H1 (cell line): ENCODE measurements around the gene APOBEC3G. TPM values are rescaled to one million over a fixed set of nuclear protein-coding genes. Genes with fewer than 3 reads are reported as not detected.
A peak's percentile ranks its signal among the peaks of the same experiment; 100 is the strongest.

ENCODE experiments used
- CTCF ChIA-PET: fragments of 300-600 bp; sonication (Branson Sonifier 250); formaldehyde crosslinking; loops from one replicate; lab custom pipeline; 2021; ENCODE audit not compliant: partially characterized antibody; lab: Charles Lee
- POLR2A ChIA-PET: fragments of 300-600 bp; sonication (Branson Sonifier 250); formaldehyde crosslinking; loops from one replicate; lab custom pipeline; 2021; ENCODE audit warnings: inconsistent platforms; ENCODE audit not compliant: partially characterized antibody; lab: Charles Lee
- DNase-seq, 2 experiments: peaks; one replicate each; pipeline versions ENCODE4 v3.0.0 to v3.0.0-alpha.2; 2010 to 2022; ENCODE audit warnings: low spot score in 2 of 2, low read depth in 1 of 2, mixed read lengths in 1 of 2
- FAIRE-seq: peaks from 2 replicates; lab custom pipeline; 2011; peaks lifted over from hg19 to GRCh38; lab: Jason Lieb, UNC
- H2AFZ ChIP-seq: 2 replicates; pipeline ENCODE4 v1.8.1; 2012; ENCODE audit warnings: low read length, inconsistent platforms
- H2AK5ac ChIP-seq: 2 replicates; pipeline ENCODE4 v1.6.1; 2013; ENCODE audit warnings: low read depth, low read length
- H2BK120ac ChIP-seq: replicated peaks from 2 replicates; pipeline ENCODE3; 2013; ENCODE audit warnings: low read depth, low read length, inconsistent platforms
- H2BK12ac ChIP-seq: 2 replicates; pipeline ENCODE4 v1.6.1; 2013; ENCODE audit warnings: low read depth, low read length
- H2BK15ac ChIP-seq: 2 replicates; pipeline ENCODE4 v1.6.1; 2013; ENCODE audit warnings: low read length
- H2BK20ac ChIP-seq: 2 replicates; pipeline ENCODE4 v1.6.1; 2013; ENCODE audit warnings: low read length
- H2BK5ac ChIP-seq: 2 replicates; pipeline ENCODE4 v1.6.1; 2013; ENCODE audit warnings: low read depth, low read length
- H3K14ac ChIP-seq: 2 replicates; pipeline ENCODE4 v1.6.1; 2013; ENCODE audit warnings: inconsistent platforms; ENCODE audit not compliant: insufficient read length
- H3K18ac ChIP-seq: 2 replicates; pipeline ENCODE4 v1.6.1; 2013; ENCODE audit warnings: low read length; ENCODE audit errors: extremely low read depth
- H3K23ac ChIP-seq: 2 replicates; pipeline ENCODE4 v1.6.1; 2013; ENCODE audit warnings: inconsistent platforms; ENCODE audit not compliant: insufficient read length
- H3K23me2 ChIP-seq: 2 replicates; pipeline ENCODE4 v1.6.1; 2013; ENCODE audit warnings: low read depth, low read length
- H3K27ac ChIP-seq: 2 replicates; pipeline ENCODE4 v1.6.1; 2011; ENCODE audit warnings: low read depth, low read length, inconsistent platforms
- H3K27me3 ChIP-seq, 4 experiments: replicated peaks in 1 of 4; 1 replicate in 1 of 4; 2 replicates in 3 of 4; pipeline versions ENCODE4 v1.6.1 to v1.8.1; 2011 to 2013; ENCODE audit warnings: low read length in 3 of 4, mild to moderate bottlenecking in 3 of 4, inconsistent platforms in 2 of 4, mixed read lengths in 2 of 4, moderate library complexity in 1 of 4; ENCODE audit not compliant: control insufficient read depth in 3 of 4, insufficient read depth in 3 of 4; ENCODE audit errors: extremely low read depth in 1 of 4
- H3K36me3 ChIP-seq, 4 experiments: 2 replicates each; pipeline versions ENCODE4 v1.6.1 to v1.8.1; 2011 to 2013; ENCODE audit warnings: mild to moderate bottlenecking in 4 of 4, low read length in 3 of 4, moderate library complexity in 2 of 4, control low read depth in 1 of 4, inconsistent platforms in 1 of 4; ENCODE audit not compliant: insufficient read depth in 4 of 4, control insufficient read depth in 2 of 4
- H3K4ac ChIP-seq: replicated peaks from 2 replicates; pipeline ENCODE3; 2013; ENCODE audit warnings: low read length, low read depth, mixed read lengths, inconsistent platforms; ENCODE audit not compliant: insufficient read length
- H3K4me1 ChIP-seq, 4 experiments: replicated peaks in 1 of 4; 1 replicate in 1 of 4; 2 replicates in 3 of 4; pipeline versions ENCODE4 v1.6.1 to v1.8.1; 2011 to 2013; ENCODE audit warnings: low read length in 3 of 4, inconsistent platforms in 2 of 4, mixed read lengths in 1 of 4; ENCODE audit not compliant: insufficient read depth in 4 of 4, control insufficient read depth in 3 of 4
- H3K4me2 ChIP-seq, 2 experiments: 2 replicates each; pipeline versions ENCODE4 v1.6.1 to v1.8.1; 2011 to 2013; ENCODE audit warnings: low read depth in 2 of 2, low read length in 2 of 2, control low read depth in 1 of 2, inconsistent platforms in 1 of 2, mild to moderate bottlenecking in 1 of 2; ENCODE audit not compliant: insufficient read depth in 1 of 2
- H3K4me3 ChIP-seq, 4 experiments: fragments of 200-600, 300-600 bp in 1 of 4; sonication (generic), shearing (Covaris generic), sonication (Bioruptor Twin) in 1 of 4; 2 replicates each; pipeline versions ENCODE4 v1.5.1 to v1.8.1; 2011 to 2016; ENCODE audit warnings: low read length in 4 of 4, low read depth in 3 of 4, control low read depth in 2 of 4, inconsistent platforms in 2 of 4, mild to moderate bottlenecking in 2 of 4, mixed read lengths in 1 of 4, moderate library complexity in 1 of 4; ENCODE audit not compliant: insufficient read depth in 2 of 4; ENCODE audit errors: extremely low read depth in 1 of 4
- H3K56ac ChIP-seq: replicated peaks from 2 replicates; pipeline ENCODE3; 2013; ENCODE audit warnings: low read depth, mild to moderate bottlenecking, mixed read lengths, low read length, inconsistent platforms; ENCODE audit not compliant: insufficient read length
- H3K79me1 ChIP-seq: 2 replicates; pipeline ENCODE4 v1.6.1; 2013; ENCODE audit warnings: low read depth, low read length, control low read depth
- H3K79me2 ChIP-seq, 2 experiments: 2 replicates each; pipeline versions ENCODE4 v1.6.1 to v1.8.1; 2012 to 2013; ENCODE audit warnings: low read length in 2 of 2, mild to moderate bottlenecking in 2 of 2, inconsistent platforms in 1 of 2; ENCODE audit not compliant: insufficient read depth in 2 of 2, control insufficient read depth in 1 of 2
- H3K9ac ChIP-seq, 4 experiments: replicated peaks in 1 of 4; 1 replicate in 1 of 4; 2 replicates in 3 of 4; pipeline versions ENCODE4 v1.6.1 to v1.8.1; 2011 to 2013; ENCODE audit warnings: low read depth in 3 of 4, low read length in 3 of 4, control low read depth in 2 of 4, mild to moderate bottlenecking in 2 of 4, moderate library complexity in 2 of 4, inconsistent platforms in 1 of 4; ENCODE audit errors: extremely low read depth in 1 of 4
- H3K9me3 ChIP-seq, 2 experiments: 2 replicates each; pipeline versions ENCODE4 v1.6.1 to v1.8.1; 2012 to 2013; ENCODE audit warnings: mild to moderate bottlenecking in 2 of 2, moderate library complexity in 2 of 2, control low read depth in 1 of 2, inconsistent platforms in 1 of 2, low read depth in 1 of 2, low read length in 1 of 2, mixed read lengths in 1 of 2; ENCODE audit not compliant: insufficient read depth in 2 of 2
- H4K20me1 ChIP-seq, 2 experiments: replicated peaks in 1 of 2; 2 replicates each; pipeline versions ENCODE3 to v1.8.1; 2011 to 2013; ENCODE audit warnings: inconsistent platforms in 2 of 2, low read length in 2 of 2, mild to moderate bottlenecking in 1 of 2; ENCODE audit not compliant: insufficient read depth in 2 of 2, control insufficient read depth in 1 of 2
- H4K5ac ChIP-seq: 2 replicates; pipeline ENCODE4 v1.6.1; 2013; ENCODE audit warnings: low read length, low read depth, mixed read lengths, inconsistent platforms; ENCODE audit not compliant: insufficient read length
- H4K8ac ChIP-seq: 2 replicates; pipeline ENCODE4 v1.8.0; 2013; ENCODE audit warnings: mild to moderate bottlenecking, moderate library complexity, low read length, inconsistent platforms; ENCODE audit not compliant: insufficient read depth; ENCODE audit errors: extremely low read depth
- H4K91ac ChIP-seq: replicated peaks from 2 replicates; pipeline ENCODE3; 2013; ENCODE audit warnings: low read length, mixed read lengths, inconsistent platforms; ENCODE audit not compliant: insufficient read length
- BACH1 ChIP-seq: IDR thresholded peaks from 2 replicates; pipeline ENCODE4 v1.6.1; 2012; ENCODE audit warnings: low read length, improper control_type of control experiment
- CTBP2 ChIP-seq: IDR thresholded peaks from 2 replicates; pipeline ENCODE4 v1.7.0; 2011; ENCODE audit warnings: borderline replicate concordance, mild to moderate bottlenecking, moderate library complexity, mixed read lengths, low read length; ENCODE audit not compliant: insufficient read depth, insufficient read length
- FOSL1 ChIP-seq: IDR thresholded peaks from 2 replicates; pipeline ENCODE4 v1.6.1; 2011; ENCODE audit warnings: mild to moderate bottlenecking, low read depth, low read length, moderate library complexity; ENCODE audit not compliant: insufficient read depth
- KDM5A ChIP-seq: fragments of 200-600 bp; IDR thresholded peaks from 2 replicates; pipeline ENCODE4 v1.7.1; 2012; ENCODE audit warnings: mild to moderate bottlenecking, low read length, inconsistent platforms, mixed read lengths
- MAFK ChIP-seq: IDR thresholded peaks from 2 replicates; pipeline ENCODE4 v1.6.1; 2012; ENCODE audit warnings: low read depth, mild to moderate bottlenecking, improper control_type of control experiment, low read length
- POLR2AphosphoS5 ChIP-seq: IDR thresholded peaks from 2 replicates; pipeline ENCODE4 v1.6.1; 2011; ENCODE audit warnings: low read depth, low read length
- RNF2 ChIP-seq: fragments of 200-900, 300-1000 bp; sonication (generic); IDR thresholded peaks from 2 replicates; pipeline ENCODE4 v1.7.1; 2016; ENCODE audit warnings: borderline replicate concordance, low read depth, mild to moderate bottlenecking, antibody characterized with exemption, low read length; ENCODE audit not compliant: poor library complexity, severe bottlenecking; ENCODE audit errors: missing control alignments
- SIN3A ChIP-seq, 2 experiments: IDR thresholded peaks in 1 of 2; conservative IDR thresholded peaks in 1 of 2; 2 replicates each; pipeline ENCODE4 v1.6.1; 2011 to 2012; ENCODE audit warnings: low read length in 2 of 2, improper control_type of control experiment in 1 of 2, low read depth in 1 of 2, mild to moderate bottlenecking in 1 of 2
- SP2 ChIP-seq: IDR thresholded peaks from 2 replicates; pipeline ENCODE4 v1.6.1; 2012; ENCODE audit warnings: mild to moderate bottlenecking, low read length, inconsistent platforms
- TAF7 ChIP-seq: optimal IDR thresholded peaks from 2 replicates; pipeline ENCODE3; 2011; ENCODE audit warnings: low read depth, mild to moderate bottlenecking, inconsistent platforms, low read length, moderate library complexity, borderline replicate concordance
- YY1 ChIP-seq: IDR thresholded peaks from 2 replicates; pipeline ENCODE4 v1.6.1; 2011; ENCODE audit warnings: low read depth, mild to moderate bottlenecking, low read length
- WGBS, 2 experiments: shearing (Covaris generic) in 1 of 2; methylation state at CpG; one replicate each; pipeline versions ENCODE4 v1.1.6 to v1.1.7; 2013 to 2015; ENCODE audit warnings: low lambda C conversion rate in 2 of 2, mixed read lengths in 2 of 2, inconsistent platforms in 1 of 2, low coverage in 1 of 2, missing lambda C conversion rate in 1 of 2; ENCODE audit not compliant: insufficient replicate concordance in 2 of 2, insufficient coverage in 1 of 2, insufficient read length in 1 of 2; ENCODE audit errors: extremely low coverage in 1 of 2, missing lambda C conversion rate in 1 of 2; 5-methylcytosine and 5-hydroxymethylcytosine counted together
- polyA plus RNA-seq, 7 experiments: library from polyadenylated mRNA; depleted of rRNA in 3 of 7; stranded (reverse) in 5 of 7; unstranded in 2 of 7; fragments of >200 nt in 5 of 7; fragments of 200-250 nt in 2 of 7; gene quantifications; 1 replicate in 5 of 7; 2 replicates in 1 of 7; 4 replicates in 1 of 7; pipeline versions ENCODE4 v1.2.1 to v1.2.3, GENCODE V29; 2011 to 2013; ENCODE audit warnings: missing spikeins in 2 of 7, mixed read lengths in 2 of 7
- total RNA-seq: library from RNA; stranded (reverse); fragmentation: NEBNext Ultra II Directional; extraction: Animal tissue kit (Norgen Biotek cat#: 25700); gene quantifications from 2 replicates; pipeline ENCODE4 v1.2.1, GENCODE V29; 2021
- TF ChIP-seq, protein P1 (sequence below): IDR thresholded peaks from 2 replicates; pipeline ENCODE4 v1.6.1; 2011; ENCODE audit warnings: low read length, improper control_type of control experiment

Gene APOBEC3G
- total and polyA plus RNA-seq, 2 of the 8 experiments (the other 6 are each of a cell fraction or from before 2014, with no cell fraction given) = 1.7 to 2.0 TPM

DNA sequence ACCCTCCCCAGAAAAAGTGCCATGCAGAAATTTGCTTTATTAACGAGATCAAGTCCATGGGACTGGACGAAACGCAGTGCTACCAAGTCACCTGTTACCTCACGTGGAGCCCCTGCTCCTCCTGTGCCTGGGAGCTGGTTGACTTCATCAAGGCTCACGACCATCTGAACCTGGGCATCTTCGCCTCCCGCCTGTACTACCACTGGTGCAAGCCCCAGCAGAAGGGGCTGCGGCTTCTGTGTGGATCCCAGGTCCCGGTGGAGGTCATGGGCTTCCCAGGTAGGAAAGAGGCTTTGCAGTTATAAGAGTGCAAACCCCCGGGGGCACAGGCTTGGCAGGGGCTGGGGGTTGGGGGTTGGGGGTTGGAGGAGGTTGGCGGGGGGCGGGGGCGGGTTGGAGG lies 24.2 kb downstream of the APOBEC3G start:
- CTCF ChIA-PET = interaction anchor here (0.6 kb wide), 1 partner anchor 48 kb away, joined by 4 read pairs; no protein-coding TSS in a partner anchor
- TF ChIP-seq POLR2AphosphoS5 (no peak), MAFK (no peak), KDM5A (no peak), RNF2 (no peak), FOSL1 (no peak), YY1 (no peak), BACH1 (no peak), SP2 (no peak), SIN3A (conservative IDR thresholded peaks at IDR 0.05 in 1 of 2, IDR thresholded peaks at IDR 0.05 in 1 of 2; ENCODE audit: low read depth in 1 of 2, low read length in 2 of 2) (no peak), CTBP2 (no peak), TAF7 (no peak)
- TF ChIP-seq, protein P1, sequence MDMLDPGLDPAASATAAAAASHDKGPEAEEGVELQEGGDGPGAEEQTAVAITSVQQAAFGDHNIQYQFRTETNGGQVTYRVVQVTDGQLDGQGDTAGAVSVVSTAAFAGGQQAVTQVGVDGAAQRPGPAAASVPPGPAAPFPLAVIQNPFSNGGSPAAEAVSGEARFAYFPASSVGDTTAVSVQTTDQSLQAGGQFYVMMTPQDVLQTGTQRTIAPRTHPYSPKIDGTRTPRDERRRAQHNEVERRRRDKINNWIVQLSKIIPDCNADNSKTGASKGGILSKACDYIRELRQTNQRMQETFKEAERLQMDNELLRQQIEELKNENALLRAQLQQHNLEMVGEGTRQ = no peak

More for the DNA sequence above, 24.2 kb downstream of the APOBEC3G start:
- Histone ChIP-seq H3K4ac (no peak overlapping the region), H4K20me1 (no peaks in the 10 kb centered on the region), H2BK12ac (peak overlapping the region; percentile 55; the same call in 1 of the 2 replicates), H2AFZ (peak overlapping the region; percentile 30; the same call in 1 of the 2 replicates), H3K4me1 (peaks cover 0 to 24% (median 9%) of the 10 kb centered on the region in 4 experiments; a peak in 6 of 7 replicates), H3K36me3 (no peaks in the 10 kb centered on the region), H3K9ac (no peak overlapping the region), H3K18ac (no peak overlapping the region), H3K27ac (no peak overlapping the region), H4K5ac (peak overlapping the region; percentile 59), H3K27me3 (no peaks in the 10 kb centered on the region), H2BK15ac (peak overlapping the region; percentile 94; the same call in 1 of the 2 replicates), H2BK120ac (peak overlapping the region; percentile 54), H3K23me2 (no peaks in the 10 kb centered on the region), H3K14ac (no peak overlapping the region), H3K79me2 (no peaks in the 10 kb centered on the region), H3K4me3 (no peak overlapping the region), H3K9me3 (no peaks in the 10 kb centered on the region), H2BK5ac (no peak overlapping the region), H3K79me1 (no peaks in the 10 kb centered on the region), H4K91ac (peak overlapping the region; percentile 97), H3K4me2 (0 out of 4 replicates have a peak overlapping the region, but pooled peaks of 1 of the 2 experiments have one; percentile 20), H2BK20ac (0 out of 2 replicates have a peak overlapping the region, but pooled peaks have one; percentile 29), H2AK5ac (no peak overlapping the region), H3K23ac (no peak overlapping the region), H4K8ac (no peak overlapping the region), H3K56ac (no peak overlapping the region)
- FAIRE-seq (no peak), DNase-seq (no peak)
- WGBS, 2 experiments = 79% methylated on average over 9 of the region's 13 CpGs; no CpG with 5 or more reads in 1 of the 2 experiments
- POLR2A ChIA-PET = interaction anchor here (1.2 kb wide), 1 partner anchor 61 kb away, joined by 3 read pairs; no protein-coding TSS in a partner anchor
